OCI-LY1 (cell line): ENCODE measurements around the gene FAM131A.

Experiments
- H2AFZ ChIP-seq: fragments of 200-600 bp; sonication (generic), shearing (Covaris generic); 2 replicates; pipeline ENCODE4 v1.6.0; 2014; ENCODE audit warnings: antibody characterized with exemption, mild to moderate bottlenecking, low read length
- H3F3A ChIP-seq: fragments of 200-600 bp; sonication (generic), shearing (Covaris generic); 2 replicates; pipeline ENCODE4 v1.6.0; 2014; ENCODE audit warnings: mild to moderate bottlenecking, antibody characterized with exemption, low read length, moderate library complexity; ENCODE audit not compliant: insufficient read depth
- H3K27ac ChIP-seq: fragments of 200-600 bp; sonication (generic); 2 replicates; pipeline ENCODE4 v1.5.1; 2014; ENCODE audit warnings: low read length, mixed run types, mild to moderate bottlenecking, low read depth; ENCODE audit not compliant: poor library complexity, severe bottlenecking
- H3K27me3 ChIP-seq: fragments of 200-600 bp; sonication (generic); 2 replicates; pipeline ENCODE4 v1.6.0; 2014; ENCODE audit warnings: antibody characterized with exemption, mild to moderate bottlenecking, low read length, moderate library complexity; ENCODE audit not compliant: insufficient read depth
- H3K36me3 ChIP-seq: fragments of 200-600 bp; sonication (generic); 2 replicates; pipeline ENCODE4 v1.6.1; 2014; ENCODE audit warnings: mild to moderate bottlenecking, antibody characterized with exemption, low read length, moderate library complexity, mixed read lengths; ENCODE audit not compliant: insufficient read depth
- H3K4me1 ChIP-seq: fragments of 200-600 bp; sonication (generic); 2 replicates; pipeline ENCODE4 v1.5.1; 2014; ENCODE audit warnings: mild to moderate bottlenecking, low read length, moderate library complexity; ENCODE audit not compliant: insufficient read depth, severe bottlenecking
- H3K4me2 ChIP-seq: fragments of 200-600 bp; sonication (generic), shearing (Covaris generic); 2 replicates; pipeline ENCODE4 v1.6.1; 2014; ENCODE audit warnings: low read length
- H3K4me3 ChIP-seq: fragments of 200-600 bp; sonication (generic); 2 replicates; pipeline ENCODE4 v1.5.1; 2014; ENCODE audit warnings: low read length, low read depth, mild to moderate bottlenecking, mixed read lengths; ENCODE audit not compliant: poor library complexity, severe bottlenecking
- H3K79me2 ChIP-seq: fragments of 200-600 bp; shearing (Covaris generic); 2 replicates; pipeline ENCODE4 v1.6.1; 2016; ENCODE audit warnings: mixed run types, low read length, mixed read lengths; ENCODE audit not compliant: insufficient read depth
- H3K9ac ChIP-seq: fragments of 200-600 bp; sonication (generic), shearing (Covaris generic); 2 replicates; pipeline ENCODE4 v1.6.1; 2014; ENCODE audit warnings: mild to moderate bottlenecking, low read length, mixed read lengths
- H3K9me2 ChIP-seq: fragments of 200-600 bp; sonication (generic), shearing (Covaris generic); 2 replicates; pipeline ENCODE4 v1.6.1; 2014; ENCODE audit warnings: low read depth, mild to moderate bottlenecking, low read length, mixed read lengths
- H3K9me3 ChIP-seq: fragments of 200-600 bp; shearing (Covaris generic); 2 replicates; pipeline ENCODE4 v1.6.1; 2014; ENCODE audit warnings: low read length, mixed read lengths
- H4K20me1 ChIP-seq: fragments of 200-600 bp; sonication (generic), shearing (Covaris generic); 2 replicates; pipeline ENCODE4 v1.6.0; 2016; ENCODE audit warnings: mild to moderate bottlenecking, low read length; ENCODE audit not compliant: insufficient read depth
- CTCF ChIP-seq: fragments of 200-600 bp; sonication (generic), shearing (Covaris generic); IDR thresholded peaks from 2 replicates; pipeline ENCODE4 v1.5.1; 2017; ENCODE audit warnings: mild to moderate bottlenecking, antibody characterized with exemption, low read length, moderate library complexity, mixed read lengths
- EZH2 ChIP-seq: fragments of 200-600 bp; sonication (generic), shearing (Covaris generic); IDR thresholded peaks from 2 replicates; pipeline ENCODE4 v1.8.0; 2017; ENCODE audit warnings: borderline replicate concordance, mixed run types, mild to moderate bottlenecking, antibody characterized with exemption, low read length, moderate library complexity, mixed read lengths

FAM131A gene

DNA sequence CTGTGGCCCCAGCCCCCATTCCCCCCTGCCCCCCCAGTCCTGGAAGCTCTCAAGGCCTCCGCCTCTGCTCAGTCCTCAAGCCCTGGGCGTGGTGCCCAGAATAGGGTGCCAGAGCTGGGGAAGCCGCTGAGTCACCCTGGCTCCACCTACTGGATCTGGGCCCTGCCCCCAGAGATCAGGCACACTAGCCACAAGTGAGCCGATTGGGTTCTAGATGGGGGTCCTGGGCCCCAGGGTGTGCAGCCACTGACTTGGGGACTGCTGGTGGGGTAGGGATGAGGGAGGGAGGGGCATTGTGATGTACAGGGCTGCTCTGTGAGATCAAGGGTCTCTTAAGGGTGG, 17.3 kb upstream of the FAM131A start:
- H3K9ac ChIP-seq: no peak overlapping the region
- H3K27me3 ChIP-seq: no peaks in the 10 kb centered on the region
- peaks cover 98% of the 10 kb centered on the region for H3K36me3 ChIP-seq
- TF ChIP-seq CTCF (no peak), EZH2 (no peak)
- no peak overlapping the region for H3K4me2 ChIP-seq
- H3K27ac ChIP-seq: no peak overlapping the region
- no peak overlapping the region for H2AFZ ChIP-seq
- peaks cover 21% of the 10 kb centered on the region for H3K4me1 ChIP-seq
- no peaks in the 10 kb centered on the region for H4K20me1 ChIP-seq
- no peak overlapping the region for H3K4me3 ChIP-seq
- H3F3A ChIP-seq: no peaks in the 10 kb centered on the region
- no peaks in the 10 kb centered on the region for H3K9me2 ChIP-seq
- no peaks in the 10 kb centered on the region for H3K9me3 ChIP-seq
- peaks cover 43% of the 10 kb centered on the region for H3K79me2 ChIP-seq

- TF ChIP-seq CTCF: no peak
- TF ChIP-seq EZH2: no peak
- Histone ChIP-seq H3K4me2 (no peak overlapping the region), H3K27ac (no peak overlapping the region), H3F3A (no peaks in the 10 kb centered on the region), H3K4me1 (peaks cover 9% of the 10 kb centered on the region), H3K36me3 (peaks cover 98% of the 10 kb centered on the region), H3K9me3 (no peaks in the 10 kb centered on the region), H4K20me1 (no peaks in the 10 kb centered on the region), H3K9ac (no peak overlapping the region), H3K27me3 (no peaks in the 10 kb centered on the region), H3K4me3 (no peak overlapping the region), H3K9me2 (no peaks in the 10 kb centered on the region), H2AFZ (no peak overlapping the region), H3K79me2 (peaks cover 27% of the 10 kb centered on the region)
Measured at GRCh38 chr3:184321666-184322065, 15.7 kb upstream of the FAM131A start.

- Histone ChIP-seq H3K4me1 (no peaks in the 10 kb centered on the region), H4K20me1 (no peaks in the 10 kb centered on the region), H2AFZ (no peak overlapping the region), H3K9me3 (no peaks in the 10 kb centered on the region), H3K9ac (no peak overlapping the region), H3K4me3 (no peak overlapping the region), H3F3A (no peaks in the 10 kb centered on the region), H3K4me2 (no peak overlapping the region), H3K27me3 (no peaks in the 10 kb centered on the region), H3K27ac (no peak overlapping the region), H3K9me2 (no peaks in the 10 kb centered on the region), H3K79me2 (peaks cover 14% of the 10 kb centered on the region), H3K36me3 (peaks cover 98% of the 10 kb centered on the region)
- TF ChIP-seq EZH2 (no peak), CTCF (no peak)
Measured at GRCh38 chr3:184322731-184323487, 14.5 kb upstream of the FAM131A start.
